Activated CD8-positive, alpha-beta memory T cell treated with anti-CD3 and anti-CD28 coated beads, Interleukin-2, amount 50 U/mL, for 24 hours (primary cell): ENCODE data around the gene CUBN.

Experiments
- DNase-seq: peaks from one replicate; pipeline ENCODE4 v3.0.0-alpha.2; 2020; ENCODE audit errors: extremely low read depth

The CUBN gene

DNA sequence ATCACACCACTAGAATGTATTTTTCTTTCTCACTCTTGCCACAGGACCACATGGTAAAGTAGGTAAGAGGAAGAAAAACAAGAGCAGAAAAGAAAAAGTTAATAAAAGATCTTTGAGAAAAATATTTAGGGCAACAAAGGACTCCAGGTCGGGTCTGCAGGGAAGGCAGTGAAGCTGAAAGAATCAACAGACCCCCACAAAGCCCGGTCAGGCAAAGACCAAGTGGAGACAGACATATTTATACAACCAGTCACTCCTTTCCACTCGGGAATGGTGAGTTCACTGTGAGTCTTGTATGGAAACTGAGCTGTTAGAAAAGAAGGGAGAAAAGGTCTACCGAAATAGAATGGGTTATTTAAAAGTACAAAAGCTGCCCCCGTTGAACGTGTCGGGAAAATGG, 340.4 kb downstream of the CUBN start:
- no peak for DNase-seq

DNA sequence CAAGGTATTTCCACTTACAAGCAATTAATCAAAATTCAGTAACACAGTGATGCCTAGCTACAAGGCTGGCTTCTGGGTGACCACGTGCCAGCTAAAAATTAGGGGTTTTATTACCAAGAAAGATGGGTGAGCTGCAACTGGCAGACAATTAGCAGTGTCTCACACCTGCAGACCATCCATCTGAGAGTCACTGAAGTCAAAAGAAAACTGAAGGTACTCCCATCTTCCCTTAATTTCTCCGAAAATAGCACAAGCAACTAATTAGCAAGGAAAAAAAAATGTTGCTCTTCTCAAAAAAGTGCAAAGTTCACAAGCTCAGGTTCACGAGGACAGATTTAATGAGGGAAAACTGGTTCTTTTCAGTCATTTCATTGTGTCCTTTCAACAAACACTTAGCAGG, 340.8 kb downstream of the CUBN start:
- no peak for DNase-seq

DNA sequence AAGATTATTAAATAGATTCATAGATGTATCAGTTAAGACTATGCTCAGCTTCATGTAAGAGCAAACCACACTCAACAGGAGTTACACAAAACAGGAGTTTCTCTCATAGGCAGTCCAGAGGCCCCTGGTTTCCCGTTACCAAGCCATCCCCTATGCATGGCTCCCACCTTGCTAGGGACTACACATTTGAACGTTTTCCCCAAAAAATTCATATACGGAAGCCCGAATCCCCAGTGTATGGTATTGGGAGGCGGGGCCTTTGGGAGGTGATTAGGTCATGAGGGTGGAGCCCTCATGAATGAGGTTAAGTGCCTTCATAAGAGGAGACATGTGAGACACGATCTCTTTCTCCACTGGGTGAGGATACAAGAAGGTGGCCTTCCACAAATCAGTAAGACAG, 341.5 kb downstream of the CUBN start:
- no peak for DNase-seq

DNA sequence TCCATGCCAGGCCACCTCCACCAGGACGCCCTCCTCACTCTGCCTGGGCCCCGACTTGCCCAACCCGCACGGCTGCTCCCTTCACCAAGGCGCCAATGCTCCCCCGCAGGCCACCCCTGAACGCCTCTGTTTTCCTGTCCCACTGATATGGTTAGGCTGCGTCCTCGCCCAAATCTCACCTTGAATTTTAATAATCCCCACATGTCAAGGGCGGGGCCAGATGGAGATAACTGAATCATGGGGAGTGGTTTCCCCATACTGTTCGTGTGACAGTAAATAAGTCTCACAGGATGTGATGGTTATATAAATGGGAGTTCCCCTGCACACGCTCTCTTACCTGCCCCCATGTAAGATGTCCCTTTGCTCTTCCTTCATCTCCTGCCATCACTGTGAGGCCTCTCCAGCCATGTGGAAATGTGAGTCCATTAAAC, 342.2 kb downstream of the CUBN start:
- peak; percentile 25 for DNase-seq

DNA sequence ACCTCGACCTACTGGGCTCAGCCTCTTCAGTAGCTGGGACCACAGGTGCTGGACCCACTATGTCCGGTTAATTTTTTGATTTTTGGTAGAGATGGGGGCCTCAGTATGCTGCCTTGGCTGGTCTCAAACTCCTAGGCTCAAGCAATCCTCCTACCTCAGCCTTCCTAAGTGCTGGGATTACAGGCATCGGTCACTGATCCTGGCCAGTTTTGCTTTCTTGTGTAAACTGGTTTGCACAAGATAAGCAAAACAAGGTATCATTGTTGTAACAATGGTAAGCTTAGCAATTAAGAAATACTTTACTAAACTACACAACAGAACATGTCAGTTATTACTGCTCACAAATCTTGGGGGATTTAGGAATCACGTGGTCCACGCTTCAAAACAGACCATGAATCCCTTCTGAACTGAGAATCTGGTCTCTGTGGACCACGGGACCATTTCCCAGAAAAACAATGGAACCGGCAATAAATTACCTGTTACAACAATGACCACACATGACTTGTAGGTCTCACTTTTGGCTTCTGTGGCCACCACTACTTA, 349.2 kb downstream of the CUBN start:
- no peak for DNase-seq

DNA sequence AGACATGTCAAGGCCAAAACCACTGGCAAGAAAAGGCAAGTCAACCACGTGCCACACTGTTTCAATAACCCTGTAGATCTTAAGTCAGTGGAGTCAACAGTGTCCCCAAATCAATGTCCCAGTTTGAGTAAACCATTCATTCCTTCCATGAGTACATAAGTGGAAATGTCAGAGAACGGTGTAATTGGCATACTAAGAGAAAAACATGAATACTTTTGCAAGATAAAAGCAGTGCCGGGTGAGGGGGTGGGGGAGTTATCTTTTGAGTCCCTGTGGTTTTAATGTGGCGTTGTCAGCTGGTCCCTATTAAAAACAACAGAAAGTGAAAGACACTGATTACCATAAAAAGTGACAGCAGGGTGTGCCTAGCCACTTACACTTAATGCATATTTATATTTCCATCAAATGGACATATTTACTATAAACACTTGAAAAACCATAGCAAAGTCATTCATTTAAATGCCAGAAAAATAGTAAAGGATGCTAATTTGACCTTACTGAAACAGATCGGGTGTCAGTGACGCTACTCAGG, 350.2 kb downstream of the CUBN start:
- DNase-seq = peak; percentile 36

DNA sequence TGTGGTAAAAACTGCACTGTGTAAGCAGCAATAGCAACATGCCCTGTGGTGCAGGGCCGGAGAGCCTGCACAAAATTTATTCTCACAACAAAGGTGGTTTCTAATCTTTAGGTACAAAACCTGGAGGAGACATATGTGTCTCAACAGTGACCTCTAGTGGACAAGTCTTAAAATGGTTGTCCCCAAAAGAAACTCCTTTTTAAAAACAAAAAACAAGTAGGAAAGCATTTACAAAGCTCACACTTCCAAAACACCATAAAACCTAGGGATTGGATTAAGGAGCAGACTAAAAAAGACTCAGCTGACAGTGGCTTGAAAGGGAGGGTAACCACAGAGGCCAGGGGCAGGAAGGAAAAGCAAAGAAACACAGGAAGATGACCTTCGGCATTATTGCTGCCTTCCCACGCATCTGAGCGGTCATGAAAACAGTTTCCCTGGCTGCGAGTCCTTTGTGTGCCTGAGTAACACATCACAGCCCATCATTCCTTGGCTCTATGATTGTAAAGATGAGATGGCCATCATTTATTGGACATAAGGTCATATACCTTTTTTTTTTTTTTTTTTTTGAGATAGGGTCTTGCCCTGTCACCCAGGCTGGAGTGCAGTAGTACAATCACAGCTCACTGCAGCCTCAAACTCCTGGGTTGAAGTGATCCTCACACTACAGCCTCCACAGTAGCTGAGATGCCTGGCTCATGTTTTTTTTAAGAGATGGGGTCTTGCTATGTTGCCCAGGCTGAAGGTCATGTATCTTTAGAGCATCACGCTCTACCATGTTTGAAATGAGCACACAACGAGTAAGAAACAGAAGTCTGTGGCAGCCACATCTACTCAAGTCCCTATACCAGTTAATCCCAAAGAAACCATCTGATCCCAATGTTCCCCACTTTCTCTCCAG, 351.9 kb downstream of the CUBN start:
- DNase-seq = no peak

DNA sequence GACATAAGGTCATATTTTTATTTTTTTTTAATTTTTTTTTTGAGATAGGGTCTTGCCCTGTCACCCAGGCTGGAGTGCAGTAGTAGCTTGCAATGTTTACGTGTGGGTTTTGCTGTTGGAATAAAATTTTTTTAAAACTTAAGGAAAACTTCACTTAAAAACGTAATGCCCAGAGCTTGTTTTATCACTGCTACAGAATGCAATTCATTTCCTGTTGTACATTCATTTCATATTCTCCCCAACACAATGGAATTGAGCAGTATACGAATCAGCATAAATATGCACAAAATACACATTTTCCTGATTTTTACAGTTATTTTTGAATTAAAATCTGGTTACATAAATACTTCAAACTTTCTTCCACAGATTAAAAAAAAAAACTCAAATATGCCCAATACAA, 352.7 kb downstream of the CUBN start:
- DNase-seq = no peak
